ENCODE data around the gene ADAMTS20.

DNA sequence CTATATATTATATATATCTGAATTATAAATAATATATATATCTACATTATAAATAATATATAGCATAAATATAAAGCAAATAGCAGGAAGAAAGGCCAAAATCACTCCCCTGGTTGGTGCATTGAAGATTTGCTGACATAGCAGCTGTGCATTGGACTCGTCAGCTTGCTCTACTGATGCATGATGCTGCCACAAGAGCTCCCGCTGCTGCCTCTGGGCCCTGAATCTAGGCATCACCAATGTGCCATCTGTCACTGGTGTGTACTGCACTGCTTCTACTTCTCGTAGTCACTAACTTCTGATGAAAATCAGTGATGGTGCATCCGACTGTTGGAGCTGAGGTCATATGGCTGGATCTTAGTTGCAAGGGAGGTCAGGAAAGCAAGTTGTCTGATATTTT is 205.0 kb downstream of the ADAMTS20 start:
- TF ChIP-seq EZH2 (IDR thresholded peaks at IDR 0.05; ENCODE audit: insufficient read depth, poor library complexity, severe bottlenecking), result no peak
- TF ChIP-seq EZH2phosphoT487 (IDR thresholded peaks at IDR 0.05; ENCODE audit: insufficient read depth, low read depth), result no peak

Measured in GM23248 (cell line).